ENCODE data around the gene UST.

DNA sequence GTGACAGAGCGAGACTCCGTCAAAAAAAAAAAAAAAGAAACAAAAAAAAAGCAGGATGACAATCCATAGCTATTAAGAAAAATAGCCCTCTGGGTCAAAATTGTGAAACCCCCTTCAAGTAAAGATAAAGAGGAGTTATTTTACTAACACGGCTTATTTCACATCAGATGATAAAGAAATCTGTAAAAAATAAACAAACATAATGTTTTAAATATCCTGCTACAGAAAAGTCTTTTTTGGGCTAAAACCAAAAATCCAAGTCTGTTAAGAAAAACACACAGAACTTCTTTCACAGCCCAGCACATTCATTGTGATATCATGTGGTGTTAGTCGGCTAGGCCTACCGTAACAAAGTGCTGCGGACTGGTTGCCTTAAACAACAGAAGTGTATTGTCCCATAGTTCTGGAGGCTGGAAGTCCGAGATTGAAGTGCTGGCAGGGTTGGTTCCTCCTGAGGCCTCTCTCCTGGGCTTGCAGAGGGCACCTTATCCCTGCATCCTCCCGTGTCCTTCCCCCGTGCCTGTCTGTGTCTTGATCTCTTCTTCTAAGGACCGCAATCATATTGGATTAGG is 331.5 kb downstream of the UST start:
- TF ChIP-seq CTCF (IDR thresholded peaks at IDR 0.05; ENCODE audit: poor library complexity) (no peak), EZH2 (IDR thresholded peaks at IDR 0.05; ENCODE audit: borderline replicate concordance) (no peak), EZH2phosphoT487 (IDR thresholded peaks at IDR 0.05; ENCODE audit: low read depth, severe bottlenecking, unreplicated experiment) (no peak)
